HG02885 (cell line): ENCODE measurements around the gene FRMD4B.

Experiments used
- ATAC-seq: cut with Tn5 transposase; IDR thresholded peaks from one replicate; pipeline ENCODE4 v1.9.1; 2021; ENCODE audit warnings: mild to moderate bottlenecking; ENCODE audit not compliant: unreplicated experiment, poor library complexity

Gene FRMD4B

GRCh38 chr3:69406163-69406562 is 20.3 kb upstream of the FRMD4B start:
- ATAC-seq = no peak

- ATAC-seq = no peak
Observed at GRCh38 chr3:69405067-69405466, 19.2 kb upstream of the FRMD4B start.

- no peak for ATAC-seq
Observed at GRCh38 chr3:69403454-69403853, 17.6 kb upstream of the FRMD4B start.

DNA sequence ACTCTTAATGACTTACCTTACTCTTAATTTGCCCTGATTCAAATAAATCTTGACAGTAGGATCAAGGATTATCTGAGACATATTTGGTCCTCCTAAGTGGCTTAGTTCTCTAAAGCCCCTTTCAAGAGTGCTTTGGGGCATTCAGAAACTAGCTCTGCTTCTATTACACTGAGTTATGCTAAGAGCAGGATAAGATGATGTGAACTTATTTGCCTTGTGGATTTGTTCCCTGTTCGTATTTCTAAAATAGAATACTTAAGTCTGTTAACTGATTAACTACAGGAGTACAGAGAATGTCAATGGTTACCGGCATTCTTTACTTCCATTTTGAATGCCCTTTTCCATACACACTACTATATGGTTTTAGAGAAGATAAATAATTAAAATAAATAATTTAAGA is 14.8 kb upstream of the FRMD4B start:
- ATAC-seq = no peak

DNA sequence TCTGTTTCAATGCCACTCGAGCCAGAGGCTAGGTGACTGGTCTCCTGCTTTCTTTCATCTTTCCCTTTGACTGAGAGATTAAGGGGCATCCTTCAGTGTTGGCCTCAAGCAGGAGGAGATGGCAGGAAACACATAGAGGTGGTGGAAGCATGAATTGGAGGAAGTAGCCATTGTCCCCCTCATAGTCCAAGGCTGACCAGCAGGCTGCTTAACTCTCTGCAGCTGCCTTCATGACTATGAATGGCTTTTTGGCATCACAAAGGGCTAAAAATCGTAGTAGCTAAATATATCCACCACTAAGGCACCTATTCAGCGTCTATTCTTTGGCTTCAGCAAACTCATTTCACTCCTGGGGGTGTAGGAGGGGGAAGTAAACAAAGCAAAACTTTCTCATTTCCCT is 7.0 kb upstream of the FRMD4B start:
- ATAC-seq = no peak

DNA sequence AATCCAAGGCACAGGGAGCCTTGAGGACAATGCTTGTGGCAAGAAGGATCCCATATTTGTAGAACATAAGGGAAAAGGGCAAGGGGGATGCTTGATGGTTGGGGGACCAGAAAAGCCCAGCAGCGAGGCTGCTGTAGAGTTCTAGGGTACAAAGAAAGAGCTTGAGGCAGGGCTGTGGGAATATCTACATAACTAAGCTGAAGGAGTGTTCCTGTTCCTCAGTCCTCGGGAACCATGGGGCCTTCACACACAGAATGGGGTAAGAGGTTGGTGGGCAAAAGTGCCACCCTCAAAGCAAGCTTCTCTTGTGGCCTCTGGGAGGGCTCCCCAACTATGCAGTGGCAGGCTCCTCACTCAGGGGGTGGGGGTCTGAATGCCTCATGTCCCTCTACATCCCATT is 6.5 kb upstream of the FRMD4B start:
- ATAC-seq = no peak

GRCh38 chr3:69391554-69391953 is 5.7 kb upstream of the FRMD4B start:
- ATAC-seq = no peak

- ATAC-seq = no peak
Observed at GRCh38 chr3:69390771-69391170, 4.9 kb upstream of the FRMD4B start.

DNA sequence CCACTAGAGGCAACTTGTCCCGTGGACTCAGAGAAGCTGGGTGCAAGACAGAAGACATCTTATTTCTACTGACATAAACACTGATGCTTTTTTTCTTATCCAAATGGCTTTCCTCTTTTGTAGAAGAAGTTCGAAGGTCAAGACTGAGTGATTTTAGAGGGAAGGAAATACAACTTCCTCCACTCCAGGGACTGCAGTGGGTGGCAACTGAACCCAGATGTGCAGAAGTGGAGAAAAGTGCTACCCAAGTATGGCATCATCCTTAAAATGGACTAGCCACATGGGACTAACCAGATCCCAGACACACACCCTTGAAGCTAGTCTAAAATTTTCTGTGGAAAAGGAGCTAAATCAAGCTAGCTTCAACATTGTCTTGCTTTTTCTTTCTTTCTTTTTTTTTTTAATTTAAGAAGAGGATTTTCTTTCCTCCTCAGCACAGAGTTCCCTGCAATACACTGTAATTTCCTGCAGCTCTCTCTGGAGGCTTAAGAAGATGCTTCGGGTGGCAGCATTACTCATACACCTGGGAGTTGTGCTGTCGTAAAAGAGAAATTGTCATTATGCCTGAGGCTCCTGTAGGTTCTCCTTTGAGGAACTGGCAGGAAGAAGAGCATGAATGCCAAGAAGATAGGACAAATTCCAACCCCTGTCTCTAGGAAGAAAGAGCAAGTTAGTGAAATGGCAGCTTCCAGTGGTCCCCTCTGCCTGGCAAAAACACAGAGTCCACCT is 3.8 kb upstream of the FRMD4B start:
- ATAC-seq = no peak

- no peak for ATAC-seq
Observed at GRCh38 chr3:69388241-69388640, 2.4 kb upstream of the FRMD4B start.

GRCh38 chr3:69386556-69387385 is 883 bp upstream of the FRMD4B start:
- peak; percentile 16 for ATAC-seq

DNA sequence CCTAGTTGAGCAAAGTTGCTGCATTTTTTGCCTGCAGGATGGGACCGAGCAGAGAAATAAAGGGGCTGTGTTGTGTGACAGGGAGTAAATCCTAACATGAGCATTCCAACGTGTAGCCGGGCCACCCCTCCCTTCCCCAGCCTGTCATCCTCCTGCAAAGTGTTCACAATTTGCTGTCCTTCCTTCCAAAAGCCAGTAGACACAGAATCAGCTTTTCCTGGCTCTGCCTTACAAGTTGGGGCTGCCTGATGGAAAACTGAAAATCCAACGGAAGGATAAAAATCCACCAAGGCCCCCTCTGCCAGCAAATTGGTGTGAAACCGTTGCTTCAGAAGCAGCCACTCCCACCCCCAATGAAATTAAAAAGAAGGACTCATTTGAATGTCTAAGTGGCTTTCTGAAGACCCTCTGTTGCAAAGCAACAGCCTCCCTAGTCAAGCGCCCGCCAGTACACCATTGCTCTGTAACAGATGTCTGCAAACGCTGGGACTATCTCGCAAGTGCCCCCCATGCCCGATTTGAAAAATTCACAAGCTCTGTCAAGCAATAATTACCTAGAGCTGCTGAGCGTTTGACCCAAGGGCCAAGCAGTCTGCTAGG is 665 bp downstream of the FRMD4B start:
- peak; percentile 10 for ATAC-seq

DNA sequence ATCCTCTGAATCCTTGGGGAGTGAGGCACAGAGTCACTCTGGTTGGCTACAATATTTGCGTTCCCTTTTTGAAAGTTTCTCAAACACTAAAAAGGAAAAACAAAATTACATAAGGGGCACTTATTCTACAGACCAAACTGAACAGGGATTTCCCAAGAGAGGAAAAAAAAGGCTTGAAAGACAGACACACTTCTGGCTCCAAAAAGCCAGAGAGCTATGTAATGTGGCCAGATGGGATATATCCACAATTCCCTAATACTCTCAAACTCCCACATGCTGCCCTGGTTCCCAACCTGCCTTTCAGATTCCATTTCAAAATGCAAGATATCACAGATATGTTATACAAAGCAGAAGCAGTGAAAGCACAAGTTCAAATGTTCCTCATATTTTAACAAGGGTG is 1.6 kb downstream of the FRMD4B start:
- no peak for ATAC-seq

- ATAC-seq = no peak
Observed at GRCh38 chr3:69379661-69380060, 6.2 kb downstream of the FRMD4B start.

DNA sequence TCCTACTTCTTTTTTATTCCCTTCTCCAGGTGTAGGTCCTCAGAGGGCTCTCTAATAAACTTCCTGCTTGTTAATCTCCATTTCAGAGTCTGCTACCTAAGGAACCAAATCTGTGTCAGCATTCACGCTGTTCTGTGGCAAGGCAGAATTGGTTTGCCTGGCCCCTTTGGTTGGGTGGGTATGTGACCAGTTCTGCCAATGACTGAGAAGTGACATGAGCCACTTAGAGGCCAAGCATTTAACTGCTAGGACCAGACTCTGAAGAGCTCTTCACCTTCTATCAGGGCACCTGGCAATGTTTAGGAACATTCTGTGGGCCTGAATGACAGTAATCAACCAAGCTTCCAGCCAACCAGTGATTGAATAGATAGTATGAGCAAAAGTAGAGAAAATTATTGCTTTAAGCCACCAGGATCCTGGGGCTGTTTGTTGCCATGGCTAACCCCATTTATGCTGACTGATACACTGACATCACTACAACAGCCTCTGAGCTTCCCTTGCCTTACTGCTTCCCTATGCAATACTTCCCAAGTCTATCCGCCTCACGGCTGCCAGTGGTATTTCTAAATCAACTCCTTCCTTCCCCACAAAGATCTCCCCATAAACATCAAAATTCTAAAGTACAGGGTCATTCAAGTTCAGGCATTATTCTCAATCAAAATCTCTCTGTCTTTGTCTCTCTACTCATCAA is 7.6 kb downstream of the FRMD4B start:
- ATAC-seq = no peak

GRCh38 chr3:69377262-69377661 is 8.6 kb downstream of the FRMD4B start:
- no peak for ATAC-seq

- no peak for ATAC-seq
Observed at GRCh38 chr3:69376731-69377130, 9.2 kb downstream of the FRMD4B start.

- ATAC-seq = no peak
Observed at GRCh38 chr3:69371816-69372215, 14.1 kb downstream of the FRMD4B start.

- no peak for ATAC-seq
Observed at GRCh38 chr3:69370901-69371301, 15.0 kb downstream of the FRMD4B start.

- no peak for ATAC-seq
Observed at GRCh38 chr3:69370156-69370883, 15.6 kb downstream of the FRMD4B start.
